Embryonic facial prominence (tissue), 1 donor: ENCODE data around the gene SMIM1.
"Not testable (repeated sequence)": the region's sequence is repeated elsewhere in the genome, so short reads cannot be mapped to it uniquely, and the experiment has no call there.

ENCODE experiments used
- DNase-seq: peaks from one replicate; pipeline ENCODE4 v3.0.0-alpha.2; 2016; ENCODE audit errors: extremely low spot score

SMIM1 gene

GRCh38 chr1:3796215-3797061 is 23.9 kb downstream of the SMIM1 start, which contains the start of gene LRRC47:
Gene LRRC47 (minus strand): TSS chr1:3796498. CDS start chr1:3796476, 22 bp downstream.
- DNase-seq = peak; percentile 87

- no peak for DNase-seq
Measured at GRCh38 chr1:3799976-3800685, 27.6 kb downstream of the SMIM1 start.

DNA sequence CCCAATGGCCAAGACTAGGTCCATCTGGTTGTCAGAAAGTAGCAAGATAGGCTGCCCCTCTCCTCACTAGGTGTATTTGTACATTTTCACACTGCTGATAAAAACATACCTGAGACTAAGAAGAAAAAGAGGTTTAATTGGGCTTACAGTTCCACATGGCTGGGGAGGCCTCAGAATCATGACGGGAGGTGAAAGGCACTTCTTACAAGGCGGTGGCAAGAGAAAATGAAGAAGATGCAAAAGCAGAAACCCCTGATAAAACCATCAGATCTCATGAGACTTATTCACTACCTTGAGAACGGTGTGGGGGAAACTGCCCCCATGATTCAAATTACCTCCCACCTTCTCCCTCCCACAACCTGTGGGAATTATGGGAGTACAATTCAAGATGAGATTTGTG is 28.2 kb downstream of the SMIM1 start:
- not testable (repeated sequence) for DNase-seq

- DNase-seq = no peak
Measured at GRCh38 chr1:3803905-3804626, 31.5 kb downstream of the SMIM1 start.

- DNase-seq = not testable (repeated sequence)
Measured at GRCh38 chr1:3804627-3804944, 32.0 kb downstream of the SMIM1 start.

DNA sequence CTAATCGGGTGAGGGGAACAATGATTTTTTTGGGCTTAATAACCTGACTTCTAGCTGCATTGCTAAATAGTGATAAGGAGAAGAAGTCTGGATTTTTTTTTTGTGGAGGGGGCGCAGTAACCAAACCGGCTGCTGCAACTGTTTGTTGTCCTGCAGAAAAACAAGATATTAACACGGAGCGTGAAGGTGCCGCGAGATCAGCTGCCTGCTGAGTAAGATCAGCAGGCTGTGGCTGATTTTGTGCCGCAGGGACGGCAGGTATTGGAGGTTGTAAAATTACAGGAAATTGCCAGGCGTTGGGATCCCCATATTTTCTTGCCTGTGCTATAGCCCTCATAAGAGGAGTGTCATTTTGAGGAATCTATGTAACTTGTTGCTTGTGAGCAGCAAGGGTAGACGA is 32.5 kb downstream of the SMIM1 start:
- DNase-seq = no peak

GRCh38 chr1:3807769-3808168 is 35.2 kb downstream of the SMIM1 start:
- no peak for DNase-seq

GRCh38 chr1:3809680-3810079 is 37.1 kb downstream of the SMIM1 start:
- no peak for DNase-seq

DNA sequence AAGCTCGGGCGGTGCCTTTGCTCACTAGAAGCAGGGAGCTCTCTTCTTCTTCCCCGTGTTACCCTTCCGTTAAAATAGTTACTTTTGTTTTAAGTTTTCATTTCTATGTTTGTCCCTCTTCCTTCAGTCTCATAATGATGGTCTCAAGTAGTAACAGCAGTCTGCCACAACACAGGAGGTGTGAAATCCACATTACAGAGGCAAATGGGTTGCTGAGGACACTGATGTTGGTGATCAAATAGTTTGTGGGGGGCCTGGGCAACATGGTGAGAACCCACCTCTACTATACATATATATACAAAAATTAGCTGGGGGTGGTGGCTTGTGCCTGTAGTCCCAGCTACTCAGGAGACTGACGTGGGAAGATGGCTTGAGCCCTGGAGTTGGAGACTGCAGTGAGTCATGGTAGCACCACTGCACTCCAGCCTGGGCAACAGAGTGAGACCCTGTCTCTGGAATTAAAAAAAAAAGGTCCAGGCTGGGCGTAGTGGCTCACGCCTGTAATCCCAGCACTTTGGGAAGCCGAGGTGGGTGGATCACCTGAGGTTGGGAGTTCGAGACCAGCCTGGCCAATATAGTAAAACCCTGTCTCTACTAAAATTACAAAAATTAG is 37.7 kb downstream of the SMIM1 start:
- DNase-seq = not testable (repeated sequence)

DNA sequence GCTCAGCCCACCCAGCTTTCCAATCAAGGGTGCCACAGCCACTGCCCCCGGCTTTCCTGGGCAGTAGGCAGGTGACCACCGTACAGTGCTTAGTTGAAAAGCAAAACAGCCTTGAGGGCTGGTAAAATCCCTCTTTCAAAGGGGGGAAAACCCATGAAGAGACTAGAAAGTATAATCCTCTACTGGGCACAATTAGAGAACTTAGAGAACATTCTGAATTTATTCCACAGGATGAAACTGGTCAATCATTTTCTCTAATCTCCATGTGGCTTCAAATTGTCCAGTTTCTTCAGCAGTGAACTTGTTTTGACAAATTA is 39.0 kb downstream of the SMIM1 start:
- DNase-seq = no peak

DNA sequence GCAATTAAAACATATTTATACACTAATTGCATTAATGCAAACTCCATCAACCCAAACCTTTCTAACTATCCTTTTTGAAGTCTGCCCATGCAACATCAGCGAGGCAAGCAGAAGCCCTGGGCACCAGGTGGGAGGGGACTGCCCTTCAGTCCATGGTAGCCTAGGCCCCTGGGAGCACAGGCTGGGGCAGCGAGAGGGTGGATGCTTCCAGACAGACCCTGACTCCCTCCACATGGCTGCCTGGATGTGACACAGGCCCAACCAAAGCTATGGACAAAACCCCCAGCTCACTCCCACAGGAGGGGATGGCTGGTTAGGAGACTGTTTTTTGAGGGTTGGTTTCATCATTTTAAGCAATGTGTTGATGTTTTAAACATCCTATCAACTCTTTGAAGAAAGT is 41.5 kb downstream of the SMIM1 start:
- DNase-seq = no peak

DNA sequence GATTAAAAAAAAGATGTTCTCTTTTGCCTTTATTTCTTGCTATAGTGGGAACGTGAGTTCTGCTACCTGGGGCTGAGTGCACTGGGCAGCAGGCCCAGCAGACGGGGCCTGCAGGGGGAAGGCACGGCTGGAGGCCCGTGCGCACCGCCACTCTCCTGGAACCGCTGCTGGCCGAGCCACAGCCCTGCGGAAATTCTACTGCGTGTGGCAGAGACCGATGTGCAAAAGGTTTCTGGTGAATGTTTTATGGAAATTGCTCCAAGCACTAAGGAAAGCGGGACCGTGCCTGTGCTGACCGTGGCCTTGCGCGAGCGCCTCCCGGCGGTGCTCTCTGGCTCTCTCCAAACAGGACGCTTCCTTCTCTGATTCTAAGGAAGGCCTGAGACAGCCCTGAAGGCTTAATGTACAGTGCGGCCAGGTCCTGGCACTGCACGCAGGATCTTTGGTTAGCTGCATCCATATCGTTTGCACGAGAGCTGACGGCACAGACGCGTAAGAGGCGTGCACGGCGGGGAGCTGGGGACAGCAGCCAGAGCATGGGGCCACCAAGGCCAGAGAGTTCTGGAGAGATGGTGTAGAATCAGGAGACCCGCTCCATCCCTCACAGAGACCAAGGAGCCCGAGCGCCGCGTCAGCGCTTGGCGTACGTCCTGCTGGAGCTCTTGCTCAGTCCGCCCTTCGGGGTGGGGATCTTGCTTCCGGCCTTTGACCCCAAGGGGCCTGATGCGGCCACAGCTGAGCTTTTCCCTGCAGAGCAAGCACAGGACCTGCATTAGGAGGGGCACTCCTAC is 42.4 kb downstream of the SMIM1 start:
- DNase-seq = no peak

GRCh38 chr1:3816331-3817137 is 44.0 kb downstream of the SMIM1 start:
- no peak for DNase-seq

- no peak for DNase-seq
Measured at GRCh38 chr1:3817138-3817740, 44.7 kb downstream of the SMIM1 start.

GRCh38 chr1:3817821-3818597 is 45.5 kb downstream of the SMIM1 start:
- no peak for DNase-seq

DNA sequence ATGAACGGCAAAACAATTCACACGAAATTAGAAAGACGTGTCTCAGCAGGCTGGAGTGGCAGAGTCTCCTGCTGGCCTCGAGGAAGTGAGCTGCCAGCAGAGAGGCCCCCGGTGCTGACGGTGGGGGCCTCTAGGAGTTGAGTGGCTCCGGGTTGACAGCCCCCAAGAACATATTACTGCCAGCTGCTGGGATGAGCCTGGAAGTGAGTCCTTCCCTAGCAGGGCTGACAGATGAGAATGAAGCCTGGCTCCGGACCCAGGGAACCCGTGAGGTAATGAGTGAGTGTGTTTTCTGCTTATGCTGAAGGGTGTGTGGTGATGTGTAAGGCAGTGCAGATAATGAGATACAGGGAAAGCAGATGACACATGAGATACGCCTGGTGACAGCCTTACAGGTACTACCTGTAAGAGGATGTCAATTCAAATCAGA is 47.2 kb downstream of the SMIM1 start:
- no peak for DNase-seq

- DNase-seq = no peak
Measured at GRCh38 chr1:3820316-3820715, 47.8 kb downstream of the SMIM1 start.

DNA sequence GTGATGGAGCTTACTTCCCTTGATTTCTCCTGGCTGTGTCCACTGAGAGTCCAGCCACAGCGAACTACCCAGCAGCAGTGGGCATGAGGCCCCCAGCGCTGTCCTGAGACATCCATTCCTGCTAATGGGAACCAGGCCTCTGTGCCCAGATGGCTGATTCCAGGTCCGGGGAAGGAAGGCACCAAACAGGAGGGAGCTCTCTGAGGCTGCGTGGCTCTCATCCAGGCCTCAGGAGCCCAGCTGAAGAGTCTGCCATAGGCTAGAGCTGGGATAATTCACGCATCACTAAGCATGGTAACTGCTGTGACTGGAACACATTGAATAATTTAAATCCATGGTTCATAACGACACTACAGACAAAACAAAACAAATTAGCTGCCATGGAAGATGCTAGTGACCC is 48.5 kb downstream of the SMIM1 start:
- DNase-seq = no peak

DNA sequence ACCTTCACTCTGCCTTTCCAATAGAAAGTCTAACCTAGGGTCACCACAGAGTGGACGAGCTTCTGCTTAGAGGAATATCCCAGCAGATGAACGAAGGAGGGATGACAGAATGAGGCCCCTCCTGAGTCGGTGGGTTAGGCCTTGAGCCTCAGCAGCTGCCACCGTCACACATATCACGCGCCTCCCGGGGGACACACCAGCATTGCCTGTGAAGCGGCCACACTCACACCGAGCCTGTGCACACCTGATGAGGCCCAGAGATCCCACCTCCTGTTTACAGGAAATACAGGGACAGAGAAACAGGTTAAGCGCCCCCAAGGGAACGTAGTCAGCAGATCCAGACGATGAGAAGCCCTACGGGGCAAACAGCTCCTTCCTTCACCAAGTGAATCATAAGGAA is 48.9 kb downstream of the SMIM1 start:
- no peak for DNase-seq
